Measurements from ENCODE around the gene ZFAND3.

ZFAND3 gene

GRCh38 chr6:37819177-37819801 is at the start of gene ZFAND3:
TSS of gene ZFAND3 (plus strand) at chr6:37819727. CDS start at chr6:37819946, 219 bp downstream.
- peak; percentile 87 to 96 for DNase-seq

DNA sequence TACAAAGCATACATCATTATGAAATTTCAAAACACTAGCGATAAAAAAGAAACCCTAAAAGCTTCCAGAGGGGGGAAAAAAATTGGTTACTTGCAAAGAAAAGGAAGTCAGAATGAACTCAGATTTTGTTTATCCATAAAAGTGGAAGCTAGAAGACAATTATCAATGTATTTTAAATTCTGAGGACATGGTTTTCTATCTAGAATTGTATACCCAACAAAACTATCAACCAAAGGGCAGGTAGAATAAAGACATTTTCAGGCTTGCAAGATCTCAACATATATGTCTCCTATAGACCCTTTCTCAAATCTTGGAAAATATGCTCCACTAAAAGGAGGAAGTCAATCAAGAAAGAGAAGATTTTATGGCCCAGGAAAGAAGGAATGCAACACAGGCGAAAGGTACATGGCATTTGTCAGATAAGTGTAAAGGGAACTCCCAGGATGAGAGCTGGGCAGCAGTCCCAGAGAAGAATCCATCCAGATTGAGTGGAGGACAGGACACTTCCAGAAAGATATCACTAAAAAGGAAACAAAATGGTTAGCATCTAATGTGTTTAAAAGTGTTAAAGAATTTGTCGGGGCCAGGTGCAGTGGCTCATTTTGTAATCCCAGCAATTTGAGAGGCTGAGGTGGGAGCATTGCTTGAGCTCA is 45.4 kb upstream of the ZFAND3 start:
- no peak for DNase-seq

GRCh38 chr6:37776566-37776965 is 43.0 kb upstream of the ZFAND3 start:
- no peak for DNase-seq

GRCh38 chr6:37777272-37777834 is 42.2 kb upstream of the ZFAND3 start:
- DNase-seq, result no peak

DNA sequence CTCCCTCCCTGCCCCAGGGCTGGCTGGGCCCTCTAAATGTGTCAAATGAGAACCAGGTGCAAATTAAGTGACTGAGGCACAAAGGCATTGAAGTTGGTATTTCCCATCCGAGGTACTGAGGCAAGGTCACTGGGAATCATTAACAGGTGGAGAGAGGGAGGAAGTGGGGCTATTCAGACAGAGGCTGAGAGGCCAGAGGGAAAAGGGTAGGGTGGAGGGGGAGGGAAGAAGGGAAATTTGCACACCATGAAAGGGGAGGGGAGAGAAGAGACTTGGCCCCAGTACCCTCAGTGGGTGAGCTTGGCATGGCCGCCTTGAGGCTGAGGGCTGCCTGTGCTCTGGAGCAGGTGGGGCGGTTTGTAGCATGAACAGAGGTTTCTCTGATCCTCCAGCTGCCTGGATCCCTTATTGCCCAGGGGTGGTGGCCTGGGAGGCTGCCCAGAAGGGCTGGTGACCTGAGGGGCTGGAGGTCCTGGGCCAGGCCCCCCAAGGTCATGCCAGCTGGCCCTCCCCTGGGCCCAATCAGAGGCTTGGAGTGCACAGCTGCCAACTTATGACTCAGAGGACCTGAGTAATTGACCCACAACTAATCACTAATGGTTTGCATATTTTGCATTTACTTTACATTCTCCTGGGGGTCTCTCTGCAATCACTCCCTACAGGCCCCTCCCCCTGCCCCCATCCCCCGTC is 40.3 kb upstream of the ZFAND3 start:
- DNase-seq, result no peak

GRCh38 chr6:37779902-37780628 is 39.5 kb upstream of the ZFAND3 start:
- DNase-seq, result no peak

DNA sequence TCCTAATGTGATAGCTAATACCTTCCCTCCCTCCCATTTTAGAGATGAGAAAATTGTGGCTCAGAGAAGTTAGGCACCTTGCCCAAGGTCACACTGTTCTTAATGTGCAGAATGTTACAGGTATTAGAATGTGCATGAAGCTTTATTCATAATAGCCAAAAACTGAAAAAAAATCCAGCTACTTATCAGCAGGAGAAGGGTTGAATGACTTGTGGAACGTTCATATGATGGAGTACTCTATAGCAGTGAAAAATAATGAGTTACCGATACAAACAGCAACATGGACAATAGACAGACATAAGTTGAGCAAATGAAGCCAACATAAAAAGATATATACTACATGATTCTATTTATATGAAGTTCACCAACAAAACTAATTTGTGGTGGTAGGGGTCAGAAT is 37.7 kb upstream of the ZFAND3 start:
- DNase-seq, result no peak

GRCh38 chr6:37783025-37783855 is 36.3 kb upstream of the ZFAND3 start:
- no peak for DNase-seq

- no peak for DNase-seq
Measured at GRCh38 chr6:37783856-37784584, 35.5 kb upstream of the ZFAND3 start.

DNA sequence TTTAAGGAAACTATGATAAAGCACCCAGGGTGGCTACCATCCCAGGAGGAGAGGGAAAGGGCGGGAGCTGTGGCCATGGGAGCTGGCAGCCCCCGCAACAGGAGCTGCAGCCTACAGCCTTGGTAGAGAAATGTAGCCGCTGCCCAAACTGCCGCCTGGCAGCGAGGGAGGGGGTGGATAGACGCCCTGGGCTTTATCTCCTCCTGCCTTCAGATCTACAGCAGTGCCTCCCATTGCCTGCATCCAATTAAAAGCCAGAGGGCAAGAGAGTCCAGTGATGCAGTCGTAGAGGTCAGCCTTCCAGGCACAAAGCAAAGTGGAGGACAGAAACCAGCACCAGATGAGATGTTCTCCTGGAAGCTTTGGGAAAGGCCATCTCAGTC is 35.0 kb upstream of the ZFAND3 start:
- no peak for DNase-seq

GRCh38 chr6:37785002-37785662 is 34.4 kb upstream of the ZFAND3 start:
- DNase-seq, result no peak

- no peak for DNase-seq
Measured at GRCh38 chr6:37785663-37786270, 33.8 kb upstream of the ZFAND3 start.

DNA sequence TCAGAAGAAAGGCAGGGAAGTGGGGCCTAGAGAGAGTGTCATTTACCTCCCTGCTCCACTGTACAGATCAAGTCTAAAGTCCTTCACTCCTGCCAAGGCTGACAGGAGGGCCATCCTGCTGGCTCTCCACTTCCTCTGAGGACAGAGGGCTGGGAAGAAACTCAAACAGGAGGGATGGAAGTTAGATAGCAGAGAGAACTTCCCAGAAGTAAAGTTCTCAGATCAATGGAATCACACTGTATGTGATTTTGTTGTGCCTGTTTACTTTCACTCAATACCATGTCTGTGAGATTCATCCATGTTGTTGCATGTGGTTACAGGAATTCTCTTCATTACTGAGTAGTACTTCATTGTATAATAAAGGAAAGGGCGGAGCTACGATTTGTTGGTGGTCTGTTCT is 32.3 kb upstream of the ZFAND3 start:
- no peak for DNase-seq

DNA sequence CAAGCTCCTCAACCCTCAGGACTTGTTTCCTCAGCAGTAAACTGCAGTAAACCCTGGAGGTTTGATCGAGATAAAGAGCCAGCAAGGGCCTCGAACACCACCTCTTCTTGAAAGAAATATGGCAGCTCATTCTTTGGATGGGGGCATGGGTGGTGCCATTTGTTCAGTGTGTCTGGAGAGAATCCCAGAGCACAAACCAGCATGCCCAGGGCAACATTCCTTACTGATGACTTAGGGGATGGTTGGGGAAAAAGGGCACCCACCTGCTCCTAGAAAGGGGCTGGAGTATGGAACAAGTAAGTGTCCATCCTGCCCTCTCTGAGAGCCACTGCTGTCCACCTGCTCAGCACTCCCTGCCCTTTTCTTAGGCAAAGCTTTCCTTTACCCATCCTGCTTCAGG is 31.3 kb upstream of the ZFAND3 start:
- DNase-seq, result peak in 1 of 2 experiments; percentile 23

DNA sequence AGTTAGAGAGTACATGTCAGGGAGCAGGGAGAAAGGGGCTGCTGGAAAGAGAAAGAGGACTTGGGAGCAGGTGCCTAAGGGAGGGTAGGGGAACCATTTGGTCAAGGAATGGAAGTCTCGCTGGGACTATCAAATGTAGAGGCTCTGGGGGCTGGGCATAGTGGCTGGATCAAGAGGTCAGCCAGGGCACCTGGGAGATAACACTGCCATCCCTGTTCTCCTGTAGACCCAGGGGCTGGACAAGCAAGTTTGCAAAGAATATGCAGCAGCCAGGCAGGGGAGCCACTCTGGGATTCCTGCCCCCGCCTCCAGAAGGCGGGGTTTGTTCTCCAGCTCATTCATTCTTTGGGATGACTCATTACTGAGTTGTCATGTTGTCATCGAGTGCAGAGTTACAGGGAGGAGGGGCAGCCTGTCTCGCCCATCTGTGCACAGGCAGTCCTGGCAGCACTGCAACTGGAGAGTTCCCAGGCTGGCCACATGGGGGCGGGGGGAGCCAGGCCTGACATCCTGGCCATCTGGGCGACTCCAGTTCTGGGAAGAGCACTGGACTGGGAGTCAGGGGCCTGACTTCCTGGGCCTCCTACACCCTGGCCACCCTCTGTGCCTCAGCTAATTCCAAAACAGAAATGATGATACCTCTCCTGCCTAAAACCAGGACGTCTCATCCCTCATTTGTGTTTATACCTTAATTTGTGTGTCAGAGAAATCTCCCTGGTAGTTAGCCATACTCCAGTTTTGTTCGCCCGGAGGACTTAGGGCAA is 28.2 kb upstream of the ZFAND3 start:
- peak; percentile 90 to 96 for DNase-seq

DNA sequence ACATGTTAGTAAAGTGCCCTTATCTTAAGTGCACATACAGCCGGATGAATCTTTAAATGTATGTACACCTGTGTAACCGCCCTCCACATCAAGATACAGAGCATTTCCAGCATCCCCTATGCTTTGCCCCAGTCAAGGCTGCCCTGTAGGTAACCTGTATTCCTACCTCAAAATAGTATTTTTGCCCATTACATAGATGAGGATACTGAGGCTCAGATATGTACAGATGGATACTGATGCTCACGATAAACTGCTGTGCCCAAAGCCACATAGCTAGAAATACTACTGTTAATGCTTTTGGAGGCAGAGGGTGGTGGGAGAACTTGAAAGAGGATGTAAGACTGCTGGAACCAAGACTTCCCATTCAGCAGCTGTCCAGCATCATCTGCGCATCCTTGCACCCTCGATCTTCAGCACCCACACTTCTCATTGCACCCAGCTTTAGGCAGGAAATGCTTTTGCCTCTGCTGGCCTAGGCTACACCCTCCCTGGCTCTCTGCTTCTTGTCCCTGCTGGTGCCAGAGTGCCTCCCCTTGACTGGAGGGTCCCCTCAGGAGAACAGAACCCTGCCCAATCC is 27.0 kb upstream of the ZFAND3 start:
- DNase-seq, result no peak

DNA sequence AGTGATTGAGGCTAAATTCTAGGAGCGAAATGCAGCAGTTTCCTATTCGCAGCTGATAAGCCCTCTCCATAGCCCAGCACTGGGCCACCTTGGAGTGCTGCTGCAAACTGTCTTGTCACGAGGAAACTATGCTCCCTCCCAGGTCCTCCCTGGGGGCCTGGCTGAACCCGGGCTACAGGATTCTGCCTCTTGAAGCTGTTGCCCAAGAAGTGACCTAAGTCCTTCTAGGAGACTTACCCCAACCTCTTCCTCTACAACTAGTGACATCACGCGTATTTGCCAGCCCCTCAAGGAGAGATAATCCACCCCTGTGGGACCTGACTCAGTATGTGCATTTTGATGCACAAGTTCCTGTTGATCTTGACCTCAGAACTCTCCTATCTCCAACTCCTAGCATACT is 26.5 kb upstream of the ZFAND3 start:
- no peak for DNase-seq

- DNase-seq, result no peak
Measured at GRCh38 chr6:37794825-37795224, 24.7 kb upstream of the ZFAND3 start.

Measured in SW 1271 (cell line).